ENCODE results near the gene BNIP5.

GRCh38 chr6:36326356-36326995, 10.2 kb downstream of the BNIP5 start:
- TF ChIP-seq CTCF (IDR thresholded peaks at IDR 0.05) = no peak
- TF ChIP-seq EZH2phosphoT487 (IDR thresholded peaks at IDR 0.05) = no peak
